ENCODE data around the gene GLTP. TPM values are rescaled to one million over a fixed set of nuclear protein-coding genes. Genes with fewer than 3 reads are reported as not detected.

Gene GLTP
- total and polyA plus RNA-seq, 2 of the 13 experiments (the other 11 are each of a cell fraction or from before 2014, with no cell fraction given) = 10.7 to 12.9 TPM

- TF ChIP-seq ZHX2 (IDR thresholded peaks at IDR 0.05; ENCODE audit: low read depth) (no peak), ZHX2 (CRISPR knock-in tag; IDR thresholded peaks at IDR 0.05; ENCODE audit: borderline replicate concordance) (no peak), ZMYM3 (CRISPR knock-in tag; IDR thresholded peaks at IDR 0.05) (peak; percentile 97), XRCC5 (optimal IDR thresholded peaks at IDR 0.05; ENCODE audit: low read length) (peak; percentile 41), BRF2 (CRISPR knock-in tag; IDR thresholded peaks at IDR 0.05) (no peak), ONECUT2 (CRISPR knock-in tag; IDR thresholded peaks at IDR 0.05) (no peak), ZSCAN21 (CRISPR knock-in tag; IDR thresholded peaks at IDR 0.05; ENCODE audit: borderline replicate concordance) (no peak), E2F5 (CRISPR knock-in tag; conservative IDR thresholded peaks at IDR 0.05) (no peak), ZNF724P (CRISPR knock-in tag; IDR thresholded peaks at IDR 0.05; ENCODE audit: borderline replicate concordance) (no peak; the same call in 1 of the 2 replicates), CEBPB (IDR thresholded peaks at IDR 0.05; ENCODE audit: borderline replicate concordance, low read depth, low read length) (peak; percentile 93), DNMT1 (CRISPR knock-in tag; IDR thresholded peaks at IDR 0.05) (no peak), ZNF614 (CRISPR knock-in tag; IDR thresholded peaks at IDR 0.05; ENCODE audit: borderline replicate concordance) (peak; percentile 77; the same call in 1 of the 2 replicates), ZNF230 (CRISPR knock-in tag; IDR thresholded peaks at IDR 0.05) (0 out of 2 replicates have a peak, but pooled peaks have one; percentile 53), MEIS2 (CRISPR knock-in tag; IDR thresholded peaks at IDR 0.05) (peak; percentile 47; the same call in 1 of the 2 replicates), GFI1 (CRISPR knock-in tag; IDR thresholded peaks at IDR 0.05; ENCODE audit: borderline replicate concordance) (peak; percentile 97), HOXA7 (CRISPR knock-in tag; IDR thresholded peaks at IDR 0.05) (no peak), ZNF790 (CRISPR knock-in tag; IDR thresholded peaks at IDR 0.05; ENCODE audit: borderline replicate concordance) (no peak), ELF1 (CRISPR knock-in tag; IDR thresholded peaks at IDR 0.05) (peak; percentile 93), RARA (CRISPR knock-in tag; IDR thresholded peaks at IDR 0.05) (peak; percentile 90), KLF9 (CRISPR knock-in tag; IDR thresholded peaks at IDR 0.05; ENCODE audit: low read depth) (no peak), ATAD3A (CRISPR knock-in tag; IDR thresholded peaks at IDR 0.05) (no peak)
These were observed 16.3 kb downstream of the GLTP start (continued) for GRCh38 chr12:109863847-109864712.
